ENCODE results near the gene EXD3.
"Not testable (repeated sequence)": the region's sequence is repeated elsewhere in the genome, so short reads cannot be mapped to it uniquely, and the experiment has no call there.

EXD3 gene, protein sequence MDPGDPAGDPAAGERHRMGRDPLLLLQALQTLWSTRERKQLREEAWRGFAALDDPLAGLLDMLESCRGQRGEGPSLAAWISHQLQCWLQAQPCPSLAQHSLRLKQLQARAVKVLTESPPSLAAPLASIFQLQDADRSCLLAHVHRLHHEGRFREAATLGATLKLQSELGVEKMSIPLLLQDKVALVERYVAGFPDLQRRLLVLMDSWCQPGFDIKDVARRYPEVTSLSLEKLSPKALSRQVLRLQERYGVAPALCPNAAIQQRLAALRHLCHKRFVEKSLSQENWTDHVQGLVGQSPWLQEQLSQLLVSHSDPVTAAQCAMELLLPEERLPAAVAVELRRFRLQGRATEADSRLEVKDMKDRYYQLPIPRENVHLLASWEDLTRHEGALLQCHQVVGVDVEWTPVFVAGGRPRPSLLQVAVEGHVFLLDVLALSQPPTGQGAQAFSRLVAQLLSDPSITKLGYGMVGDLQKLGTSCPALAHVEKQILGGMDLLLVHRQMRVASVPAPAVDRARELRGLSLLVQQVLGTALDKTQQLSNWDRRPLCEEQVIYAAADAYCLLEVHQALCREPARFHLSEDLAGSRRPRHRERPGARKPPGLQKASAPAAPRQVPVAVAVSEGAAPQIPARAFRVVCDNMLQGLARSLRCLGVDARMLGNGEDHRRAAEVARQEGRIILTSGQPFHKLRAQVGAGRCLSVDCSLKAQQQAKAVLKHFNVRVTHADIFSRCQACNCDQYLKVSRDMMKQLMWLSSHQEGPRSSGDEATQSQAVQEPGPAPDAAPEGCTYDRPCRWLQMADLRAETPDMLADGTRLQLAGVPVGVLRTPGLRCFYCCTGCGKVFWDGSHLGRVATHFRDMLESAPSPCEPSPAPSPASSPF

DNA sequence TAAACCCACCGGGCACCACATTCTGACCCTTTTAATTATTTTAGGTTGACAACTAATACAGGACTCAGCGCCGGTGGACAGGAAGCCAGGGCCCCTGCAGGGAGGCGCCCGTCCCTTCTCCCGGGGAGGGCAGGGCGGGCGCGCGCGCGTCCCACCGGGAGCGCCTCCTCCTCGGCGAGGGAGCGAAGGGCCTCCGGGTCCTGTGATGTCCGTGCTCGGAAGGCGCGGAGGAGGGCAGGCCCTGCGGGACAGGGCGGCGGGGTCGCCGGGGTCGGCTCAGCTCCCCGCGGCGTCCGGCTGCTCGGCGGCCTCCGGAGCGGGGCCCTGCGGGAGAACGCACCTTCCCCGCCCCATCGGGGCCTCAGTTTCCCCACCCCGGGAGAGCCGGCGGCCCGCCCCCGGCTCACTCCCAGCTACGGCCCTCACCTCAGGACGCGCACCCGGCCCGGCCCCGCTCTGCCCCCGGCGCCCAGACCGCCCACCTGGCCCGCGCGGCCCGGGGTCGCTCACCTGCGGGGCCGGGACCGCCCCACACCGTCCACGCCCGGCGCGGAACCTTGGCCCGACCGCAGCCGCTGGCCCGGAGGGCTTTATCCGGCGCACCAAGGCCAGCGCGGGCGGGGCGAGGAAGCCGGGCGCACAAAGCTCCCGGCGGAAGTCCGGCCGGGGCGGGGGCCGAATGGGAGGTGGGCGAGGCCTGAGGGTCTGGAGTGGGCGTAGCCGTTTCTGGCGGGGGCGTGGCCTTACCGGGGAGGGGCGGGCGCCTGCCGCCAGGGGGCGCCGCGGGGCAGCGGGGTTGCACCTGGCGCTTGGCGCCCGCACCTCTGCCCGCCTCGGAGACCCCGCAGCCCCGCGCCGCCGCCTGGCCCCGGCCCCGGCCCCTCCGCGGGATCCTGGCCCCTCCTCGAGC, at the start of gene EXD3, which contains the start of gene NOXA1:
Gene EXD3 (minus strand): TSS at position 559 of the 910 bp plus-strand sequence. CDS start 27,805 bp downstream, outside the sequence.
Gene NOXA1 (plus strand): TSS at position 790 of the 910 bp plus-strand sequence. CDS start 137 bp downstream, outside the sequence.
- peak; percentile 91 for DNase-seq (ENCODE audit: low read depth)

DNA sequence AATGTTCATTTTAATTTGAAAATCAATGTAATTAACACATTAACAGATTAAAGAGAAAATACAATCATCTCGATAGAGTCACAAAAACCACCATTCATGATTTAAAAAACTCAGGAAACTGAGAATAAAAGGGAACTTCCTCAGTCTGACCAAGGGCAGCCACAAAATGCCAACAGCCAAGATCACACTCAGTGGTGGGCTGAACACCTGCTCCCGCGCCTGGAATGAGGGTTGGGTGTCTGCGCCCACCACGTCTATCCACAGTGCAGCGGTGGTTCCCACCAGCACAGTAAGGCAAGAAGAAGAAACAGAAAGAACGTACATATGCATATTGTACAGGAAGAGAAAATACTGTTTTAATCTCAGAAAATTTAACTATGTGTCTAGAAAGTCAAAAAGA, 47.8 kb upstream of the EXD3 start:
- no peak for DNase-seq (ENCODE audit: low read depth)

DNA sequence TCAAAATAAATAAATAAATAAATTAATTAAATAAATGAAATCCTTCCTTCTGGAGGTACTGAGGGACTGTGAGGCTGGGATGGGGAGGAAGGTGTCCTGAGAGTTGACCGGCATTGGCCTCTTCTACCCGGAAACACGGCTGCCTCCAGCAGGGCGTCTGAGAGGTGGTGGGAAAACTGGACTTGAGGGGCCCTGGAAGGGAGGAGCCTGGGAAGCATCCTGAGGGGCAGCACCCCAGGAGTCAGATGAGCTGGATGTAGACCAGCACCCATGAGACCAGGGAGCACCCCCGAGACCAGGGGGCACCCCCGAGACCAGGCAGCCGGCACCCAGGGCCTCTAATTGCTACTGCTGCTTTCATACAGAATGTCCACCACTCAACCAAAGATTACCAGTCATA, 44.9 kb upstream of the EXD3 start:
- DNase-seq (ENCODE audit: low read depth): no peak

DNA sequence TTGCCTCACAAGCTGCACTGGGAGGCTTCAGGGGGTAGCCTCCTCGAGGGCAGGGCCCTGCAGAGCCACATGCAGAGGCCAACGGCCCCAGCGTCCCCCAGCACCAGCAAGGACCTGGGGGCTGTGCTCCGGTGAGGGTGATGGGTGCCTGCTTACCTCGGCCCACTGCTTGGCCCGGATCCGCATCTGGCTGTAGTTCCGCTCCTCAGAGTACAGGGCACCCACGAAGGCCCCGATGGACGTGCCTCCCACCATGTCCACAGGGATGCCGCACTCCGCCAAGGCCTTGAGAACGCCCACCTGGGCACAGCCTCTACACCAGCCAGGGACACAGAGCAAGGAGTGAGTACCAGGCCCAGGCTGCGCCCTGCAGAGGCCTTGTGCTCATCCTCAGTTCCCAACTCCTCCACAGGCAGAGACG, 44.2 kb upstream of the EXD3 start:
- DNase-seq (ENCODE audit: low read depth): no peak

DNA sequence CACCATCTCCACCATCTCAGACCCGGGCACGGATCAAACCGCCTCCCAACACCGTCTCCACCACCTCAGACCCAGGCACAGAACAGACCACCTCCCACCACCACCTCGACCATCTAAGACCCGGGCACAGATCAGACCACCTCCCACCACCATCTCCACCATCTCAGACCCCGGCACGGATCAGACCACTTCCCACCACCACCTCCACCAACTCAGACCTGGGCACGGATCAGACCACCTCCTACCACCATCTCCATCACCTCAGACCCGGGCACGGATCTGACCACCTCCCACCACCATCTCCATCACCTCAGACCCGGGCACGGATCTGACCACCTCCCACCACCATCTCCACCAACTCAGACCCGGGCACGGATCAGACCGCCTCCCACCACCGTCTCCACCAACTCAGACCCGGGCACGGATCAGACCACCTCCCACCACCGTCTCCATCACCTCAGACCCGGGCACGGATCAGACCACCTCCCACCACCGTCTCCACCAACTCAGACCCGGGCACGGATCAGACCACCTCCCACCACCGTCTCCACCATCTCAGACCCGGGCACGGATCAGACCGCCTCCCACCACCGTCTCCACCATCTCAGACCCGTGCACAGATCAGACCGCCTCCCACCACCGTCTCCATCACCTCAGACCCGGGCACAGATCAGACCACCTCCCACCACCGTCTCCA, 43.6 kb upstream of the EXD3 start:
- DNase-seq (ENCODE audit: low read depth): not testable (repeated sequence)

DNA sequence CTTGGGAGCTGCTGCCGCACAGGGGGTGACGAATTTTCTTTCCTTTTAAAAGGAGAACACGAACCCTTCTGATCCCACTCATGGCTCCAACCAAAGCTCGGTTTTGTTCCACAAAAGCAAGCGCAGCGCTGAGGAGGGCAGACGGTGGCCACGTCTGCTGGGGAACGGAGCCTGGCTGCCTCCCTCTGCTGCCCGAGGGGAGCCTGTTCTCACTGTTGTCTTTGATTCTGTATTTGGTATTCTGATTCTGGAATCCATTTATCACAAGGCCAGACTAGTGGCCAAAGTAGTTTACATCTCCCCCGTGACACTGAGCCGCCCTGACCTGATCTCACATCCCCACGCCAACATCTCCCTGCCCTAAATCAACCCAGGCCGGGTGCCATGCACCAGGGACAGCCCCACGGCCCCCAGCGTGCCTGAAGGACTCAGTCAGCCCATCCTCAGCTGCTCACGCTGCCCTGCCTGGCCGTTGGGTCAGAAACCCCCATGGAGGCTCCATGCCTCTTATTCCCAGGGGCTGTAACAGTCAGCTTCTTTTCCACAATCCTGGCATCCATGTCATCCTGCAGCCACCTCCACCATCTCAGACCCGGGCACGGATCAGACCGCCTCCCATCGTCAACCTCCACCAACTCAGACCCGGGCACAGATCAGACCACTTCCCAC, 42.9 kb upstream of the EXD3 start:
- DNase-seq (ENCODE audit: low read depth): no peak

DNA sequence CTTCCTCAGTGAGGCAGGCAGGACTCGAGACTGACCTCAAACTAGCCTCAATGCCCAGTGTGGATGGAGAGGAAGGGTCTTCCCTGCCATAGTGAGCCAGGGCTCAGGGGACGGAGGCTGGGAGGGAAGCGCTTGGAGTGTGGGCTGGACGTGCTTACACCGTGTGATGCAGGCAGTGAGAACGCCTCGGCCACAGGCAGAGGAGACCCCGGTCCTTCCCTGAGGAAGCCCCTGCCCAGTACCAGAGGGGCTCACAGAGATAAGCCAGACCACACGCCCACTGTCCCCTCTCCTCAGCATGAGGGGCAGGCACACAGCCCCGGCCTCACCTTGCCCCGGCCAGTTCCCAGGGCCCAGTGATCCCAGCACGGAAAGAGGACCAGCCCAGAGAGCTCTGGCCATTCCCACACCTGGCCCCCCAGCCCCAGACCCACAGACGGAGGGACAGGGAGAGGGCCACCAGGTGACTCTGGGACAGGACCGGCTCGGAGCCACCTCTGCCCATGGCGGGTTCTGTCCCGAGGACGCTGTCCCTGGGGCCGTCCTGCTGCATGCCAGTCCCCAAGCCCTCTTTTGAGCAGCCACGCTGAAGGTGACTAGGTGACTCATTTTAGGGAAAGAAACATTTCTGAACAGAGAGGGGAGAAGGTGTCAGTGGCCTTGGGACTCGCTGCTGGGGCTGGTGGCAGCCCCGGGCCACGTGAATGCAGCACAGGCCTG, 42.2 kb upstream of the EXD3 start:
- no peak for DNase-seq (ENCODE audit: low read depth)

DNA sequence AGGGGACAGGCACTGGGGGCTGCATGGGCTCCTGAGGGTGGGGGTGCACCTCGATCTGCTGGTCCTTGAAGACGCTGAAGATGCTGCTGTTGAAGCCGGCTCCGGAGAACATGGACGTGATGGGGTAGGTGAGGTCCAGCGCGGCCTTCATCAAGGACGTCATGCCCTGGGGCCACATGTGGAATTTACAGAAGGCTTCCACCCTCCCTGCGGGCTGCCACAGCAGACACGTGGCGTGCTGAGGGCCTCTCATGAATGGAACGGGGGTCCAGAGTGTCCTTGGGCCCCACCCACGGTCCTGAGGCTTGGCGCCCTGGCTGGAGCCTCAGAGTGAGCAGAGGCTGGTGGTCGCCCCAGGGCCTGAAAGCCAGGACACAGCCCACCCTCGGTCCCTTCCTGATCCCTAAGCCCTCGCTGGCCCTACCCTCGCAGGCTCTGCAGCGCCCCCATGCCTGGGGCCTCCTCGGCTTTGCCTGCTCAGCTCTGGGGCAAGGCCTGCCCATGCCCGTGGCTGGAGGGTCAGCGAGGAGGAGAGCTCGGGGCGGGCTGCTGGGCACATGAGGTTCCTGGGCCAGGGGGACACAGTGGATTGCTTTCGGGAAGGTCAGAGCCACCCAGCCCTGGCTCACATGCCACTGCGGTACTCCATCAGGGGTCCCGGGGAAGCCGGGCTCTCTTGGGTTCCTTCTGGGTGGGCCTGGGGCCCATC, 41.5 kb upstream of the EXD3 start:
- DNase-seq (ENCODE audit: low read depth): no peak

DNA sequence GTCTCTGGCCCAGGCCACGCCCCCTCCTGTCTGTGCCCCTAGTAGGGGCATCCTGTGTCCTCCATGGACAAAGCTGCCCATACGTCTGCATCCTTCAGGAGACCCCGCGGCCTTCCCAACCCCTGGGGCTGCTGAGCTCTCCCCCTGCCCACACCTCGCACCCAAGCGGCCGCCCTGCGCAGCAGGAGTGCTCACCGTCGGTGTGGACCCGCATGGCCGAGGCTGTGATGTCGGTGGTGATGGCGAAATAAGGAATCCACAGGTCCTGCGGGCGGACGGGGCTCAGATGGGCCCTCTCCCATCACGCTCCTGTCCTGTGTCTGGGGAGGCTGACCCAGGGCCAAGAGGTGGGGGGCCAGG, 40.9 kb upstream of the EXD3 start:
- no peak for DNase-seq (ENCODE audit: low read depth)

DNA sequence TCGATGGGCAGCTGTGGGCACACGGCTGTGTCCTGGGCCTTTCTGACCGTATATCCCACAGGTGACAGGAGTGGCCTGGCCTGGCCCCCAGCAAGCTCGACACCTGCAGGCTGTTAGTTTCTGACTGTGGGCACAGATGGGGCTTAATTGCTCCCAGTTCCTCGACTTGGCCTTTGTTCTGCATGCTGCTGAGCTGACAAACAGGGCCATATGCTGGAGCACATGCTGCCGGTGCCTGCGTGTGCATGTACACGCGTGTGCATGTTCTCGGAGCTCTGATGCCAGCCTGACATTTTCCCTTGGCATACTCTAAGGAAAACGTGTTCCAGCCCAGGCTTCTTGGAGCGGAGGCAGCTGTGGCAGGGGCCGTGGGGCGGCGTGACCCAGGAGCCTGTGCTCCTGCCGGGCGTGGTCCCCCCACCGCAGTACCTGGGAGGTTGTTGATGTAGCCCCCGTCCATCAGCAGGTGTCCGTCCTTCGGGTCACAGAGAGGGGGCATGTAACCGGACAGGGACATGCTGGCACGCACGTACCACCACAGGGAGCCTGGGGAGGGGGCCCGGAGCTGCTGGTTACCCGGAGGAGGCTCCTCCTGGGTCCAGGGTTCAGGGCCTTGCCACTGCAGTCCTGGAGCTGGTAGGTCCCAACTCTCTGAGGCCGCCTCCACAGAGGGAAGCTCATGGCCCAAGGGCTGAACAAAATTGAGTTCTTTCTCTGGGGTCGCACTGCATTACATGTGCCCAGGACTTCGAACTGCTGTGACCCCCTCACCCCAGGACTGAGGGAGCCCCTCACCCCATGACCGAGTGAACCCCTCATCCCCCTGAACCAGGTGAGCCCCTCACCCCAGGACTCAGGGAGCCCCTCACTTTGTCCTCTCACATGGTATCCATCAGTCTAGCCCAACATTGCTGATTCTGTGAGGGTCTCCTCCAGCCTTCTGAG, 40.3 kb upstream of the EXD3 start:
- DNase-seq (ENCODE audit: low read depth): no peak

DNA sequence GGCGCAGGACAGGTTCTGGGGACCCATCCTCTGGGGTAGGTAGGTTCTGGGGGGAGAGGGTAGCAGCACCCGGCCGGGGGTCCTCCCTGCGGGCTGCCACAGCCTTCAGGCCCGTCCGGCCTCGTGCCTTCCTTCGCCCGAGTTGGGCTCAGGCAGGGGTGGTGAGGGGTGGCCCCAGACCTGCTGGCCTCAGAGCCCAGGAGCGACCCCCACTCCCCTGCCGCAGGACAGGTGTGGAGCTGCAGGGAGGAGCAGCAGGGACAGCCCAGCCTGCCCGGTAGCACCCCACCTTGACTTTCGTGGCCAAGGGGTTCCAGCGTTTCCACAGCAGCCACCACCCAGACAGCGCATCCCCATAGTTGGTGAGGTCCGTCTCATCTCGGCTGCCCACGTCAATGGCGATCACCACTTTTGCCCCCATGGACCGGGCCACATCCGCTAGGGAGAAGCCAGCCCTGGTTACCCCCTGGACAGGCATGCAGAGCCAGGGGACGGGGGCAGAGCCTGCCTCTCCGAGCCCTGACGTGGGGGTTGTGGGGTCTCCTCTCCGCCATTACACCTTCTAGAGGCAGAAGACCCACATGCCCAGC, 39.5 kb upstream of the EXD3 start:
- no peak for DNase-seq (ENCODE audit: low read depth)

DNA sequence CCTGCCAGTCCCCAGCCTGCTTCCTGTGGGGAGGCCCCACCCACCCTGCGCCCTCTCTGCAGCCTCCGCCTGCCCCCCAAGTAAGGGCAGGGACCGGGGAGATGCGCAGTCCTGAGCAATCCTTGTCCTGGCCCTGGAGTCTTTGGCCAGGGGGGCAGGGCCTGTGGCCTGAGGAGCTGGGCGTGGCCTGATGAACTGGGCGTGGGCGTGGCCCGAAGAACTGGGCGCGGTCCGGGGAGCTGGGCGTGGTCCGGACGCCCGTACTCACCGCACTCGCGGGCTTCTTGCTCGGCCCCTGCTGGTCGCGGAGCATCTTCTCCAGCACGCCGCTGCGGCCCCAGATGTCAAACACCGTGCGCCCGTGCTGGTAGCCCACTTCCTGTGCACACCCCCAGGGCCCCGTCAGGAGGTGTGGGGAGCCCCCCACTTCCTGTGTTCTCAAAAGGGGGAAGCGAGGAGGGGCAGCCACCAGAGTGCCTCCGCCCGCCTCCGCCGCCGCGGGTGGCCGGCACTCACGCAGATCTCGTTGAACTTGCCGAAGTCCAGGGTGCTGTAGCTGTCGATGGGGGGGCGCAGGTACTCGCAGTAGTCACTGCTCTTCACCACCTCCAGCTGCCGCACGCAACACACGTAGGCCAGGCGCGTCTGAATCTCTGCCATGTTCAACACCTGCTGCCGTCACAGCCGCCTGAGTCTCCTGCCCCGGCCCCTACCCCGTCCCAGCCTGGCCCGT, 38.9 kb upstream of the EXD3 start:
- DNase-seq (ENCODE audit: low read depth): peak; percentile 68

DNA sequence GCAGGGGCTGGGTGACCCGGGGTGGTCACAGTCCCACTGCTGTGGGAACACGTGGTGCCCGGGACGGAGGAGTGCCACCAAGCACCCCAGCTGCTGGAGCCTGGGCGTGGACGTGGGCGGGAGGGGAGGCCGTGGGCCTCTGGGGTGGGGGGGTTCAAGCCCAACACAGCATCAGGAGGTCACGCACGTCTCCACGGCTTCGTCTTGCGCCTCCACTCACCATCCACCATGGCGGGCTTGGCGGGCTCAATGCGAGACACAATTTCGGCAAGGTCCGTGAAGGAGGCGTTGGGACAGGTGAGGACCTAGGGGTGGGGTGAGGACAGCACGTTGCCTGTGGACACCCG, 38.3 kb upstream of the EXD3 start:
- no peak for DNase-seq (ENCODE audit: low read depth)

DNA sequence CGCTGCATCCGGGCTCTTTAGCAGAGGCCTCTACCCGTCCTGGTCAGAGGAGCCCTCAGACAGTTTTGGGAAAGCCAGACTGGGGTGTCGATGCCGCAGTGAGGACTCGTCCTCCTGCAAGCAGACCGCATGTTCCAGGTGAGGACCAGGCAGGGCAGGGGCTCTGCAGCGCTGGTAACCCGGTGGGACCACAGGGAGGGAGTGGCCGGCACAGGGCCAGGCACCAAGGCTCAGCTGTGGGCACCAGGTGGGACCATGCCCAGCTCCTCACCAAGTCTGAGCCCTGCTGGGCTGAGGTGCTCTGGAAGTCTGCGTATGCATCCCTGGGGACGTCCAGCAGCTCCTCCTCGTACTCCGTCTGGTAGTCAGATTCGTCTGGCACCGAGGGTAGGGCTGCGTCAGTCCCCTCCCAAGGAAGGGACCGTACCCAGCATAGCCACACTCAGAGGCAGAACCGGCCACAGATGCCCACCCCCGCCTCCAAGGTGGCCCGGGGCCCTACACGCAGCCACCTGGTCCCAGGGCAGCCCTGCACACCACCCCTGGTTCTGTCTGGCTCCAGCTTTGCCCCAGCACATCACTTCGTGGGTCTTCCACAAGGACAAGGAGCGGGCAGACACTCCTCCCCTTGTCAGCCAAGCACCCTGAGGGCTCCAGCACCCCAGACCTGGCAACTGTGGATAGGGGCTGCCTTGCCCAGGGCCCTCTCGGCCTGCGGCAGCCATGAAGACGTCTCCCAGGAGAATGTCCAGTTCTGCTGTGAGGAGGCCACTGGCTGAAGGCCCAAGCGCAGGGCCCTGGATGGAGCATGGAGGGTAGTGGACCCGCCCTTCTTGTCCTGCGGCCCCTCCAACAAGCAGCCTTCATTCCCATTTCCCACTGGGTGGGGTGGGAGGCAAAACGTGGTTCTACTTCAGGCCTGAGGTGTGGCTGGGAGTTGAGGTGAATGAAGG, 37.7 kb upstream of the EXD3 start:
- no peak for DNase-seq (ENCODE audit: low read depth)

DNA sequence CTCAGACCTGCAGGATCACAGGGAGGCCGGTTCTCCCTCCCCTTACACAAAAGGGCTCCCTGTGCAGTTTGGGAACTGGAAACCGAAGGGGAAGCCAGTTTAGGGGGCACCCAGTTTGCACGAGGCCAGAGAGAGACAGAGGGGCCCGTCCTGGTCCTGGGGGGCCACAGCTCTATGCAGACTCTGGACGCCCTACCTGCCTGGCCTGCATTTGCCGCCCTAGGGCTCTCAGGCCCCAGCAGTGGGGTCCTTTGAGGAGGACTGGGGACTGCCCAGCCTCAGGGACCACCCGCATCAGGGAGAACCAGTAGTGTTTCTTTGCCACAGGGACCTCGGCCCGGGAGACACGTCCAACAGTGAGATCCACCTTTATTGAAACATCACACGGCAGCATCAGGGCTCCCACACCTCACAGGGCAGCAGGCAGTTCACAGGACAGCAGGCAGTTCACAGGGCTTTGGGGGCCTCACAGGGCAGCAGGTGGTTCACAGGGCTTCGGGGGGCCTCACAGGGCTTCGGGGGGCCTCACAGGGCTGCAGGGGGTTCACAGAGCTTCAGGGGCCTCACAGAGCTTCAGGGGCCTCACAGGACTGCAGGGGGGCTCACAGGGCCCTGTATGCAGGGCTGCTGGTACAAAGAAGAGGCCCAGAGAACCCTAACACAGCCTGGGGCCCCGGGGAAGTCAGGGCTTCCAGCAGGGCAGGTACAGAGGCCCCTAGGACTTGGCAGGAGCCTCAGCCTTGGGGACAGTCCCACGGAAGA, 36.8 kb upstream of the EXD3 start:
- no peak for DNase-seq (ENCODE audit: low read depth)

All from activated T-cell treated with anti-CD3 and anti-CD28 coated beads for 24 hours (primary cell).